HG03066 (cell line): ENCODE data around the gene WFDC9.
"Not testable (repeated sequence)": the region's sequence is repeated elsewhere in the genome, so short reads cannot be mapped to it uniquely, and the experiment has no call there.

Experiments used
- ATAC-seq: cut with Tn5 transposase; IDR thresholded peaks from one replicate; pipeline ENCODE4 v1.9.1; 2021; ENCODE audit warnings: low read depth; ENCODE audit not compliant: unreplicated experiment

Gene WFDC9

GRCh38 chr20:45631184-45631583, at the start of gene WFDC9:
Gene WFDC9, minus strand, starts transcription at chr20:45631284. Its CDS starts 21,103 bp downstream, at chr20:45610181.
- ATAC-seq = no peak

- no peak for ATAC-seq
Observed at GRCh38 chr20:45679650-45680049, 48.6 kb upstream of the WFDC9 start.

GRCh38 chr20:45672765-45673164, 41.7 kb upstream of the WFDC9 start:
- ATAC-seq = no peak

GRCh38 chr20:45670139-45670538, 39.1 kb upstream of the WFDC9 start, which contains the start of gene WFDC11:
Gene WFDC11, minus strand, starts transcription at chr20:45670239. Its CDS starts 19,639 bp downstream, at chr20:45650600.
- ATAC-seq = no peak

GRCh38 chr20:45657038-45657437, 26.0 kb upstream of the WFDC9 start:
- not testable (repeated sequence) for ATAC-seq

- ATAC-seq = not testable (repeated sequence)
Observed at GRCh38 chr20:45651726-45652125, 20.6 kb upstream of the WFDC9 start.

GRCh38 chr20:45649312-45649863, 18.3 kb upstream of the WFDC9 start:
- no peak for ATAC-seq

GRCh38 chr20:45647441-45648050, 16.5 kb upstream of the WFDC9 start:
- no peak for ATAC-seq

GRCh38 chr20:45646875-45647274, 15.8 kb upstream of the WFDC9 start:
- no peak for ATAC-seq

GRCh38 chr20:45645869-45646268, 14.8 kb upstream of the WFDC9 start:
- not testable (repeated sequence) for ATAC-seq

GRCh38 chr20:45641076-45641475, 10.0 kb upstream of the WFDC9 start:
- not testable (repeated sequence) for ATAC-seq

- ATAC-seq = no peak
Observed at GRCh38 chr20:45639687-45640086, 8.6 kb upstream of the WFDC9 start.

- ATAC-seq = no peak
Observed at GRCh38 chr20:45636513-45636912, 5.4 kb upstream of the WFDC9 start.

- no peak for ATAC-seq
Observed at GRCh38 chr20:45630371-45630770, 713 bp downstream of the WFDC9 start.

- ATAC-seq = no peak
Observed at GRCh38 chr20:45629496-45630100, 1.5 kb downstream of the WFDC9 start, which contains the start of gene WFDC10A. Gene WFDC10A, plus strand, starts transcription at chr20:45629739. Its CDS starts 75 bp downstream, at chr20:45629814.

GRCh38 chr20:45626540-45626939, 4.5 kb downstream of the WFDC9 start:
- no peak for ATAC-seq

- no peak for ATAC-seq
Observed at GRCh38 chr20:45621593-45621992, 9.5 kb downstream of the WFDC9 start.

- no peak for ATAC-seq
Observed at GRCh38 chr20:45617591-45617990, 13.5 kb downstream of the WFDC9 start.

- no peak for ATAC-seq
Observed at GRCh38 chr20:45612314-45612713, 18.8 kb downstream of the WFDC9 start.

GRCh38 chr20:45611054-45611453, 20.0 kb downstream of the WFDC9 start:
- ATAC-seq = no peak

- ATAC-seq = no peak
Observed at GRCh38 chr20:45607810-45608209, 23.3 kb downstream of the WFDC9 start.

- no peak for ATAC-seq
Observed at GRCh38 chr20:45595235-45595634, 35.8 kb downstream of the WFDC9 start.
